HG02763 (cell line): ENCODE data around the gene TBC1D3C.
"Not testable (repeated sequence)": the region's sequence is repeated elsewhere in the genome, so short reads cannot be mapped to it uniquely, and the experiment has no call there.

ENCODE experiments used
- ATAC-seq: cut with Tn5 transposase; IDR thresholded peaks from one replicate; pipeline ENCODE4 v1.9.1; 2021; ENCODE audit warnings: mild to moderate bottlenecking, moderate library complexity; ENCODE audit not compliant: unreplicated experiment

Gene TBC1D3C

DNA sequence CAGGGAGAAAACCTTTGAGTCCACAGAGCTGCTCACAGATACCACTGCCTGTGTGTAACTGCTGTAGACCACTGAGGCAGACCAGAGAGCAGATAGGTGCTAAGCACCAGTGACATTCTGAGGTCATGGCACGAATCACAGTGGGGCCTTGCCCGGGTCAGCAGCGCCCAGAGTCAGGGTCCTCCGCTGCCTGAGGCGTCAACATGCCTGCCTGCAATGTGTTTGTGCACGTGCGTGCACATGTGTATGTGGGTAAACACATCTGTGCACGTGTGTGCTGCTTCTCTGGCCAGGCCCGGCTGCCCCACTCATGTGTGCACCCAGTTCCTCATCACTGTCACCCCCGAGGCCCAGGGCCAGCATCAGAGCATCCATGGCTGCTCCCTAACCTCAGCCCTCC is at the start of gene TBC1D3C:
Gene TBC1D3C (minus strand): TSS at position 101 of the 400 bp plus-strand sequence. CDS start 1,568 bp downstream, outside the sequence.
- not testable (repeated sequence) for ATAC-seq

DNA sequence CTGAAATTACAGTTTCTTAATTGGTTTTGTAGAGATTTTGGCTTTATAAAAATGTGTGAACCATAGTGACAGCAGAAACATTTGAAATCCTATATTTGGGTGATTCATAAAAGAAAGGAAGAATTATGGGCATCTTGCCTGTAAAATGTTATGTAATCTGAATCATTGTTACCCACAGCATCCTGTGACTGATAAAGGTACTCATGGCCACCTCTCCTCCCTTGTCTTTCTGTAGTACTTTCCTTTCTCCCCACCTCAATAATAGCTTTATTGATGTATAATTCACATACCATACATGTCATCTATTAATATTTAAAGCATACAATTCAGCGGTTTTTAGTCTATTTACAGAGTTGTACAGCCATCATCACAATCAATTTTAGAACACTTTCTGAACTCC is 30.8 kb upstream of the TBC1D3C start:
- not testable (repeated sequence) for ATAC-seq

DNA sequence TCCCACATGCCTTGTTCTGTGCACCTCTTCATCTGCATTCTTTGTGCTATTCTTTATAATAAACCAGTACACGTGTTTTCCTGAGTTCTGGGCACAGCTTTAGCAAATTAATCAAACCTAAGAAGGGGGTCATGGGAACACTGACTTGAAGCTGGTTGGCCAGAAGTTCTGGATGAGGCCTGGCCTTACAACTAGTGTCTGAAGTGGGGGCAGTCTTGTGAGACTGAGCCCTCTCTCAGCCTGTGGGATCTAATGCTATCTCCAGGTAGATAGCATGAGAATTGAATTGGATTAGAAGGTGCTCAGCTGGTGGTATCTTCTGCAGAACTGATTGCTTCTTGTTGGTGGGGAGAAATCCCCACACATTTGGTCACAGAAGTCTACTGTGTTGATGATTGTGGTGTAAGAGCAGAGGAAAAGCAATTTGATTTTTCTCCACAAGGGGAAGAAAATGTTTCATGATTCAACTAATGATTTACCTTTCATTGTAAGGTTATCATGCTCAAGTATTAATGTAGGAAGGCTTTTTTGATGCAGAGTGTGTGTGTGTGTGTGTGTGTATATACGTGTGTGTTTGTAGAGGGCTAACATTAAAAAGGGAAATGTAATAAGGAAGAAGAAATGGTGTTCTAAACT is 25.7 kb upstream of the TBC1D3C start:
- ATAC-seq = not testable (repeated sequence)

DNA sequence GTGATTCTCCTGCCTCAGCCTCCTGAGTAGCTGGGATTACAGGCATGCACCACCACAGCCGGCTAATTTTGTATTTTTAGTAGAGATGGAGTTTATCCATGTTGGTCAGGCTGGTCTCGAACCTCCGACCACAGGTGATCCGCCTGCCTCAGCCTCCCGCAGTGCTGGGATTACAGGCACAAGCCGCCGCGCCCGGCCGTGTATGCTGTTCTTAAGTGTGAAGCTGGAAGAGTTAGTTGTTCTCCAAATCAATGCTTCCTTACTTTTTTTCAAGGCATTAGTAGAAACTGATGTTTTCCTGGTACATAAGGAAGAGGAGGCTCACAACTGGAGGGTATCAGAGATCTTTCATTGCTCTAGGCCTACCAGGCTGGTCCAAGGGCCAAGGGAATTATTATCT is 19.7 kb upstream of the TBC1D3C start:
- ATAC-seq = not testable (repeated sequence)

DNA sequence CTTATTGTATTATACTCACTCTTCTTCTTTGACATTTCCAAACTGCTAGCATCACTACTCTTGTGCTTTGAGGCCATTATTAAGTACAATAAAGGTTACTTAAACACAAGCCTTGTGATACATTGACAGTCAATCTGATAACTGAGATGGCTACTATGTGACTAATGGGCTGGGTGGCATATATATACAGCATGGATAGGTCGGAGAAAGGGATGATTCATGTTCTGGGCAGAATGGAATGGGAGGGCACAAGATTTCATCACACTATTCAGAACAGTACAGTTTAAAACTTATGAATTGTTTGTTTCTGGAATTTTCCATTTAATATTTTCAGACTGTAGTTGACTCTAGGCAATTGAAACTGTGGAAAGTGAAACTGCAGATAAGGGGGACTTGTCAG is 18.9 kb upstream of the TBC1D3C start:
- ATAC-seq = not testable (repeated sequence)
